HK-2 (cell line): ENCODE results near the gene ZNF791.
"Not testable (repeated sequence)": the region's sequence is repeated elsewhere in the genome, so short reads cannot be mapped to it uniquely, and the experiment has no call there.

Experiments used
- DNase-seq: peaks from one replicate; pipeline ENCODE4 v3.0.0-alpha.2; 2018; ENCODE audit not compliant: unreplicated experiment

Gene ZNF791

GRCh38 chr19:12610540-12611360 lies at the start of gene ZNF791, which contains the start of gene ZNF490:
ZNF791 (plus strand) TSS chr19:12610920; CDS start chr19:12611080, 160 bp downstream.
ZNF490 (minus strand) TSS chr19:12610813; CDS start chr19:12610680, 133 bp downstream.
- peak; percentile 96 for DNase-seq

GRCh38 chr19:12564016-12564664 lies 46.6 kb upstream of the ZNF791 start:
- peak; percentile 85 for DNase-seq

- DNase-seq: not testable (repeated sequence)
These were observed 44.3 kb upstream of the ZNF791 start for GRCh38 chr19:12566380-12566779.

GRCh38 chr19:12567951-12568350 lies 42.8 kb upstream of the ZNF791 start:
- DNase-seq: no peak

- DNase-seq: no peak
These were observed 36.7 kb upstream of the ZNF791 start for GRCh38 chr19:12574036-12574435.

GRCh38 chr19:12578641-12579040 lies 32.1 kb upstream of the ZNF791 start:
- DNase-seq: no peak

- peak; percentile 17 for DNase-seq
These were observed 30.5 kb upstream of the ZNF791 start for GRCh38 chr19:12580180-12580694.

- no peak for DNase-seq
These were observed 29.6 kb upstream of the ZNF791 start for GRCh38 chr19:12581100-12581499.

GRCh38 chr19:12596485-12596884 lies 14.2 kb upstream of the ZNF791 start:
- DNase-seq: no peak

- DNase-seq: no peak
These were observed 13.7 kb upstream of the ZNF791 start for GRCh38 chr19:12596927-12597548.

GRCh38 chr19:12597594-12597993 lies 13.1 kb upstream of the ZNF791 start:
- no peak for DNase-seq

- no peak for DNase-seq
These were observed 7.0 kb upstream of the ZNF791 start for GRCh38 chr19:12603714-12604113.

GRCh38 chr19:12606796-12607195 lies 3.9 kb upstream of the ZNF791 start:
- no peak for DNase-seq

- no peak for DNase-seq
These were observed 3.1 kb upstream of the ZNF791 start for GRCh38 chr19:12607631-12608030.

GRCh38 chr19:12611361-12611699 lies 610 bp downstream of the ZNF791 start:
- DNase-seq: peak; percentile 63

- DNase-seq: no peak
These were observed 6.9 kb downstream of the ZNF791 start for GRCh38 chr19:12617646-12618045.

GRCh38 chr19:12621253-12622024 lies 10.7 kb downstream of the ZNF791 start:
- DNase-seq: not testable (repeated sequence)

- DNase-seq: no peak
These were observed 12.8 kb downstream of the ZNF791 start for GRCh38 chr19:12623361-12624031.

GRCh38 chr19:12626958-12627357 lies 16.2 kb downstream of the ZNF791 start:
- no peak for DNase-seq

- DNase-seq: no peak
These were observed 17.6 kb downstream of the ZNF791 start for GRCh38 chr19:12628040-12629022.
